ENCODE results near the gene BSN.

BSN gene, protein sequence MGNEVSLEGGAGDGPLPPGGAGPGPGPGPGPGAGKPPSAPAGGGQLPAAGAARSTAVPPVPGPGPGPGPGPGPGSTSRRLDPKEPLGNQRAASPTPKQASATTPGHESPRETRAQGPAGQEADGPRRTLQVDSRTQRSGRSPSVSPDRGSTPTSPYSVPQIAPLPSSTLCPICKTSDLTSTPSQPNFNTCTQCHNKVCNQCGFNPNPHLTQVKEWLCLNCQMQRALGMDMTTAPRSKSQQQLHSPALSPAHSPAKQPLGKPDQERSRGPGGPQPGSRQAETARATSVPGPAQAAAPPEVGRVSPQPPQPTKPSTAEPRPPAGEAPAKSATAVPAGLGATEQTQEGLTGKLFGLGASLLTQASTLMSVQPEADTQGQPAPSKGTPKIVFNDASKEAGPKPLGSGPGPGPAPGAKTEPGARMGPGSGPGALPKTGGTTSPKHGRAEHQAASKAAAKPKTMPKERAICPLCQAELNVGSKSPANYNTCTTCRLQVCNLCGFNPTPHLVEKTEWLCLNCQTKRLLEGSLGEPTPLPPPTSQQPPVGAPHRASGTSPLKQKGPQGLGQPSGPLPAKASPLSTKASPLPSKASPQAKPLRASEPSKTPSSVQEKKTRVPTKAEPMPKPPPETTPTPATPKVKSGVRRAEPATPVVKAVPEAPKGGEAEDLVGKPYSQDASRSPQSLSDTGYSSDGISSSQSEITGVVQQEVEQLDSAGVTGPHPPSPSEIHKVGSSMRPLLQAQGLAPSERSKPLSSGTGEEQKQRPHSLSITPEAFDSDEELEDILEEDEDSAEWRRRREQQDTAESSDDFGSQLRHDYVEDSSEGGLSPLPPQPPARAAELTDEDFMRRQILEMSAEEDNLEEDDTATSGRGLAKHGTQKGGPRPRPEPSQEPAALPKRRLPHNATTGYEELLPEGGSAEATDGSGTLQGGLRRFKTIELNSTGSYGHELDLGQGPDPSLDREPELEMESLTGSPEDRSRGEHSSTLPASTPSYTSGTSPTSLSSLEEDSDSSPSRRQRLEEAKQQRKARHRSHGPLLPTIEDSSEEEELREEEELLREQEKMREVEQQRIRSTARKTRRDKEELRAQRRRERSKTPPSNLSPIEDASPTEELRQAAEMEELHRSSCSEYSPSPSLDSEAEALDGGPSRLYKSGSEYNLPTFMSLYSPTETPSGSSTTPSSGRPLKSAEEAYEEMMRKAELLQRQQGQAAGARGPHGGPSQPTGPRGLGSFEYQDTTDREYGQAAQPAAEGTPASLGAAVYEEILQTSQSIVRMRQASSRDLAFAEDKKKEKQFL (N-terminal part only)

DNA sequence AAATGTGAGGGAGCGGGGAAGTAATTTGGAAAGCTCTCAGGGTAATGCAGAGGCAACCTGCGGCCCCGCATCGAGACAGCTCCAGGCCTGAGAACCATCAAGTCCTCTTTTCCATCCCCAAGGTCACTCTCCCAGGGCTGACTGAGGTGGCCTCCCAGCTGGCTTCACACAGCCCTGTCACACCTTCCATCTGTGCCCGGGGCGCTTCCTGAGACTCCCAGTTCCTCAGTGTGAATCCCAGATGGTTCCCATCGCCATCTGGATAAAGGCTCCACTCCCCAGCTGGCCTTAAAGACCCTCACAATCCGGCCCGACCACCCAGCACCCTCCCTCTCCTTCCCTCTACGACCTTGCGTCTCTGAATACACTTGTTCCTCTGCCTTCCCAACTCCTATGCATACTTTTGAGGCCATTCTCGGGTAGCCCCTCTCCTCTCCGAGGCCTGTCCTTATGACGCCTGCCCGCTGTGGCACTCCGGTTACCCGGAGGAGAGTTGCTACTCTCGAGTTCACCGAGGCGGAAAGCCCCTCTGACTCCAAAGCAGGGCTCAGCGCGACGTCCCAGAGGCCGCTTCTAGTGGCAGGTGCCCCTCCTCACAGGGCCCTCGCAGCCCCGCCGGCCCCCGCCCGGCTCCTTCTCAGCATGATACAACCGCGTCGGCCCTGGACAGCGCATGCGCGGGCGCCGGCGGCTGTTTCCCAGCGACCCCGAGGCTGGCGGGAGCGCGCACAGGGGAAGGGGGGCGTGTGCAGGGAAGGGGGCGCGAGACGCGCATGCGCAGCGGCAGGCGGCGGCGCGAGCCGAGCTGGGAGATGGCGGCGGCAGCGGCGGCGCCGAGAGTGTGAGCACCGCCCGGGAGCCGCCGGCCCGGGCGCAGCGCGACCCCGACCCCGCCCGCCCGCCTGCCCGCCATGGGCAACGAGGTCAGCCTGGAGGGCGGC, at the start of gene BSN:
Gene BSN, plus strand, starts transcription at position 786 of the 941 bp plus-strand sequence. Its CDS starts 126 bp downstream, at position 912.
- DNase-seq = peak; percentile 91

DNA sequence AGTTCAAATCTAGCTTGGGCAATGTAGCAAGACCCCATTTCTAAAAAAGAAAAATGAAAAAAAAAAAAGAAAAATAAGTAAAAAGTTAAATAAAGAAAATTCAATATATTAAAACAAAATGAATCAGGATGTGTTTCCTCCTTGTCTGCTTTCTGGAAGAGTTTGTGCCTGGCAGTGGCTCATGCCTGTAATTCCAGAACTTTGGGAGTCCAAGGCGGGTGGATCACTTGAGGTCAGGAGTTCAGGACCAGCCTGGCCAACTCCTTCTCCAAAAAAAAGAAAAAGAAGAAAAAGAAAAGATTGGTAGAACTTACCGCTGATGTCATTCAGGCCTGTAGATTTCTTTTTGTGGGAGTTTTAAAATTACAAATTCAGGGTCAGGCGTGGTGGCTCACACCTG, 47.4 kb upstream of the BSN start:
- DNase-seq = no peak

DNA sequence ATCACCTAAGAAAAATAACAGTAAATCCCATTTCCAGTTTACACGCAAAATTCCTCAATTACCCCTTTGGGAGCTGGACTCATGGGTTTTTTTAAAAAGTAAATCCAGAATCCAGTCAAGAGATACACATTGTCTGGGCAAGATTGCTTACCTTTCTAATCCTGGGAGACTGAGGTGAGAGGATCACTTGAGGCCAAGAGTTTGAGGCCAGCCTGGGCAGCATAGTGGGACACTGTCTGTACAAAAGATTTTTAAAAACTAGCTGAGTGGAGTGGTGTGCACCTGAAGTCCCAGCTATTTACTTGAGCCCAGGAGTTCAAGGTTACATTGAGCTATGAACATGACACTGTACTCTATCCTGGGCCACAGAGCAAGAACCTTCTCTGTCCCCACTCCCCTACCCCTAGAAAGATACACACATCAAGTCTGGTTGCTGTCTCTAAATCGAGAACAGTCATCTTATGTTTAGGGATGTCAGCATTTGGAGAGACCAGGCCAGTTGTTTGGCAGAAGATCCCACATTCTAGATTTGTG, 45.2 kb upstream of the BSN start:
- no peak for DNase-seq

DNA sequence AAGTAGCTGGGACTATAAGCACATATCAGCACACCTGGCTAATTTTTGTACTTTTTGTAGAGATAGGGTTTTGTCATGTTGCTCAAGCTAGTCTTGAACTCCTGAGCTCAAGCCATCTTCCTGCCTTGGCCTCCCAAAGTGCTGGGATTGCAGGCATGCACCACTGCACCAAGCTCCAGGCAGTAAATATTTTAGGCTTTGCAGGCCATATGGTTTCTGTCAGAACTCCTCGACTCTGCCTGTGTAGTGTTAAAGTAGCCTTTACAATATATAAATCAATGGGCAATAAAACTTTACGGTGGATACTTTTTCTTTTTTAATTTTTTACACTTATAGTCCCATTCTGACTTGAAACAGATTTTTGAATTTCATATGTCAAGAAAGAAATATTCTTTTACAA, 42.6 kb upstream of the BSN start:
- no peak for DNase-seq

DNA sequence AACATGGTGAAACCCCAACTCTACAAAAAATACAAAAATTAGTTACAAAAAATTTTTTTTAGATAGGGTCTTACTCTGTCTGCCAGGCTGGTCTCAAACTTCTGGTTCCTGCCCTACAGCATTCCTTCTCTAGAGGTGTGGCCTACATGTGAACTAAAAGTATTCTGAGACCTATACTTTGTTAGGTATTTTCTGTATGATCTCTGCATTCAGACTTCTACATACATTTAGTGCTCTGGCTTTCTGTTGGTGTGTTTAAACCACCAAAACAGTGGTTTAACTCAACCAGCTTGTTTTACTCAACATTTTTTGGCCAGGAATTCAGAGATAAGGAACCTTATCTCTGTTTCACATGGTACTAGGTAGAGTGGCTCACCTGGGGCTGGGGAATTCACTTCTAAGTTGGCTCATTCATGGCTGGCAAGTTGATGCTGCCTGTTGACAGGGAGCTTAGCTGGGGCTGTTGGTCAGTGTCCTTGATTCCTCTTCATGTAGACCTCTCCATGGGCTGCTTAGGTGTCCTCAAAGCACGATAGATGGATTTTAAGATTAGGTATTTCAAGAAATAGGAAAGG, 41.4 kb upstream of the BSN start:
- no peak for DNase-seq

DNA sequence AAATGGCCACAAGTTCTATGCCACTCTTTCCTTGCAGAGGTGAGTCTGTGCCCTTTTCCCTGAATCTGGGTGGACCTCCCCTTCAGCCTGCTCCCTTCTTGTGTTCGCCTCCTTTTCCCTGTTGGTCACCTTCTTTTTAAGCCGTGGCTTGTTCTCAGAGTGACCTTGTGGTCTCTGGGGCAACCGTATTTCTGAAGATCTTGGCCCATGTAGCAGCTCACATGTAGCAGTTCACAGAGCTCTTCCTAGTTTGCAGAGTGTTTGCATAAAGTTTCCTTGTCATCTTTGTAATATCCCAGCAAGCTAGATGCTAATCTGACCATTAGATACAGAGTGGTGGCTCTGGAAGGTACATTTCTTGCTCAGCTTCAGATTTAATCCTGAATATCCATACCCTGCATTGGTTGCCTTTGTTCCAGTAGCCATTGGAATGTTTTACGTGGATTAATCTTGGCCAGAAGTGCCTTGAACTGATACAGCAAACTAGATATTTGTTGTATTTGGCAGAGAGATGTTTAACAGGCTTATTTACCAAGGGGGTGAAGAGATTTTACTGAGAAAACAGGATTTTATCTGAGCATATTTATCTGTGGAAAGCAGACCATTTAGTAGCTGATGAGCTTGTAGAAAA, 40.7 kb upstream of the BSN start:
- no peak for DNase-seq

DNA sequence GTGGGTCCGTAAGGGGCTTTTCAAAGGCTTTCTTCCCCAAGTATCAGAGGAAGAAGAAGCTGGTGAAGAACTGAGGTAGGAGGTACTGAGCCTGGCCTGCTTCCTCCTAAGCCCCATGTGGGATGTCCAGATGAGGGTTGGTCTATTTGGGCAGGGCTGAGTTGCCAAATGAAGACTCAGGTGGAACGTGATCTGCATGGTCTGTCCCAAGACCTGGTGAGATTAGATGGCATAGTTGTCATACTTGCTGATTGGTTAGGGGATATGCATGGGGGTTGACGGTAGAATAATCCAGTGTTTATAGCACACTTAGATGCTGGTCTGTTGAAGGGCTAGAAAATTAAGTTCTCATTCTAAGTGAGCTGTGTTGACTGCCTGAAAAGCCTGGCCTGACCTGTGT, 36.3 kb upstream of the BSN start:
- no peak for DNase-seq

DNA sequence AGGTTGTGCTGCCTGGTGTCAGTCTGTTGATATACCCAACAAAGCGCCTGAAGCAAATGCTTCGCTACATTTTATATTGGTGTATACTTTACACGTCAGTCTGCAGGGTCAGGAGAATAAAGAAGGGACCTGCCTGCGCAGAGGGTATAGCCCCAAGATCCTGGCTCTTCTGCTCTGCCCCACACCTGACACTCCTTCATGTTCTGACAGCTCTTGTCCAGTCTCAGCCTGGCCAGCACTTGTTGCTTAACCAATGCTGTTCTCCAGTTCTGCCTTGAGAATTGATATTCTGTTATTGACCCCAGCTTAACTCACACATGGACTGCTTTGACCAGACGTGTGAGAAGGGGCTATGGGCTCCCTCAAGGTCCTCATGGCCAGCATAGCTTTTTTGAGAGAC, 35.8 kb upstream of the BSN start:
- DNase-seq = no peak

DNA sequence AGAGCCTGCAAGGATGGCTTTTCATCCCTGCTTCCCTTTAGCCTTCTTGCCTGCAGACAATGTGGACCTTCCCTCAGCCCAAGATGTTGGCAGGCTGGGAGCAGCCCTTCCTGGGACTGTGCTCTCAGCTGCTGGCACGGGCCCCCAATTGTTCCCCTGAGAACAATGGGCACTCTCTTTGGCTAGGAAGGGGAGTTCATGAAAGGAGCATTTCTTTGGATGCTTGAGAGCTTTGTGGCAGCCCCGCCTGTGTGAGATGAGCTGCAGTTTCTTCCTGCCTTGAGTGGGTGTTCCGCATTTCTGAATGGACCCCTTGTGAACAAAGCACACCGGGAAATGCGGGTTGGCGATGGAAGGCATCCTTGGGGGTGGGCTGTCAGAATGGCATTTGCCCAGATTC, 35.0 kb upstream of the BSN start:
- DNase-seq = no peak

DNA sequence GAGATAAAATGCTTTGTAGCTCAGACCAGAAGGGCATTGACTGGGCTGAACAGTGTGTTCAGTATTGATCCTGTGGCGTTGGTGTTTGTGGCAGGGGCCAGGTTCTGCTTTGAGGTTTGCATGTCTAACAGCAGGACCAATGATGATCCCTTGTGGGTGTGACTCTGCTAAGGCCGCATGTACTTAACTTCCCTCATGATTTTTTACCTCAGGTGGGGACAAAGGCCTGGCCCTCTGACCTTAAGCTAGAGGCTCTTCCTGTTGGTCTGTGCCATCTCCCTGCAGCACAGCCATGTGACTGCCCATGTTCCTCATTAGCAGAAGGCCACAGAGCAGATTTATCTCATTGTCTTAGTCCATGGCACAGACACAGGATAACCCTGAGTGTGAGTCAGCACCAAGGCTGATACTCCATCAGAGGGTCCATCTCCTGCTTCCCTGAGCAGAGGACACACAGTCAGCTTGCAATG, 34.3 kb upstream of the BSN start:
- DNase-seq = no peak

DNA sequence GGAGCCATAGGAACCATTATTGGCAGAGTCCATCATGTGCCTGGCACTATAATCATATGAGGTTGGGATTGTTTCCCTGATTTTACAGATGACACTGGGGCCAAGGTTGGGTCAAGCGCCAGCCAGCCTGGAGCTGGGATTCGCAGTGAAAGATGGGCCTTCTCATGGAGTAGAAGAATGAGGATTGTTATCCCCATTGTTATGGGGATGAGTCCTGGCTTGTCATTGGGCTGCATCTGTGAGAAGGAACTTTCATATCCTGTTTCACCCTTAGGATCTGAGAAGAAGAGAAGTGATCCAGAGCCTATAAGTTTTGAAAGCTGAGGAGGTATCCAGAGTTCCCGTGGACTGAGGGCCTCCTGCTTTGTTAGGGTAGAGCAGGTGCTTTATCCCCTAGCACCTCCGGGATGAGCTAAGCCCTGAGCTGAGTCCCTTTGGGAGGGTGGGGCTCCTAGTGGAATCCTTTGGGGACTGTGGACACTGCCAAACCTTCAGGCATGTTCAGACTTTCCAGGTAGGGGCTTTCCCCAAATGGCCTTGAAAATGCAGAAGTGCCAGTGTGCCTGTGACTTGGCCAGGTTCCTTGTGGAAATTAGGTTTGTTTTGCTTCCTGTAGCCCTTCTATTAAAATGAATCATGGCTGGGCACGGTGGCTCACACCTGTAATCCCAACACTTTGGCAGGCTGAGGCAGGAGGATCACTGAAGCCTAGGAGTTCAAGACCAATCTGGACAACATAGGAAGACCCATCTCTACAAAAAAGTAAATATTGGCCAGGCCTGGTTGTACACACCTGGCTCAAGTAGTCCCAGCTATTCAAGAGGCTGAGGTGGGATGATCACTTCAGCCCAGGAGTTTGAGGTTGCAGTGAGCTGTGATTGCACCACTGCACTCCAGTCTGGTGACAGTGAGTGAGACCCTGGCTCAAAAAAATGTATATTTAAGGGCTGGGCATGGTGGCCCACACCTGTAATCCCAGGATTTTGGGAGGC, 30.2 kb upstream of the BSN start:
- no peak for DNase-seq

DNA sequence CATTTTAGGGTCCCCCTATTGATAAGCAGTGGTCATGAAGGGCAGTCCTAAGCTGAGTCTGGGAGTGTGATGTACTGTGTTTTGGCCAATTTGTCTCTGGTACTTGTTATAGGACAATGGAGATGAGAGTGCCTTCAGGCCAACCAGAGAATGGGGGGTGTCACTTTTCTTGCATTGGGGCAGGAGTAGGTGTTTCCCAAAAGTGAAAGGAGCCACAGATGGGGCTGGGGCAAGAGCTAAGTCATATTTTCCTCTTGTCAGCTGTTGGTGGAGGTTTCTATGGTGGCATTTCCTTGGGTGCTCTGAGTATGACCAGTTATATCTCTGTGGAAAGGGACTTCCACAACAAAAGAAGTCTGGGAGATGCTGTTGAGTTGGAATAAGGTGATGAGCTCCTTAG, 24.7 kb upstream of the BSN start:
- DNase-seq = no peak

DNA sequence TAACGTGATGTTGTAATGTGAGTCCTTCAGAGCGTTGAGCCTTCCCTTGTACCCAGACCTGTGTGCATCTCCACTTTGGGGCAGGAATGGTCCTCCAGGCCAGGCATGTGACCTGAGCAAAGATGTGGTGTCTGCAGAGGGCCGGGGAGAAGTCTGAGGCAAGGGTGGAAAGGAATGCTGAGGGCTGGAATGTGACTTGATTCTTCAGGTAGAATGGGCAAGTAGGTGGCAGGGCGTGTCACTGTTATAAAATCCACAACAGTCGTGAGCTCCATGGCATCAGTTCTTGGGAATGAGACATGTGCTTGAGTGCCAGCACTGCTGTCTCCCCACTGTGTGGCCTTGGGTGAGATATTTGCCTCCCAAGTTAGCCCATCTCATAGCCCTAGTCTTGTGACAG, 24.0 kb upstream of the BSN start:
- DNase-seq = no peak

DNA sequence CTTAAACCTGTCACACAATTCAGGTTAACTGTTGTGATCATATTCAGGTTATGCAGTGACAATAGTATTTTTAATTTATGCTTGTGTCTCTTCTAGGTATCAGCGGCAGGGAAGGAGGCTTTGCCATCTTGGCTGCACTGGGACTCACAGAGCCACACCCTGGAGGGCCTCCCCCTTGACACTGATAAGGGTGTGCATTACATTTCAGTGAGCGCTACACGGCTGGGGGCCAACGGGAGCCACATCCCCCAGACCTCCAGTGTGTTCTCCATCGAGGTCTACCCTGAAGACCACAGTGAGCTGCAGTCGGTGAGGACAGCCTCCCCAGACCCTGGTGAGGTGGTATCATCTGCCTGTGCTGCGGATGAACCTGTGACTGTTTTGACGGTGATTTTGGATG, 23.6 kb upstream of the BSN start:
- no peak for DNase-seq

DNA sequence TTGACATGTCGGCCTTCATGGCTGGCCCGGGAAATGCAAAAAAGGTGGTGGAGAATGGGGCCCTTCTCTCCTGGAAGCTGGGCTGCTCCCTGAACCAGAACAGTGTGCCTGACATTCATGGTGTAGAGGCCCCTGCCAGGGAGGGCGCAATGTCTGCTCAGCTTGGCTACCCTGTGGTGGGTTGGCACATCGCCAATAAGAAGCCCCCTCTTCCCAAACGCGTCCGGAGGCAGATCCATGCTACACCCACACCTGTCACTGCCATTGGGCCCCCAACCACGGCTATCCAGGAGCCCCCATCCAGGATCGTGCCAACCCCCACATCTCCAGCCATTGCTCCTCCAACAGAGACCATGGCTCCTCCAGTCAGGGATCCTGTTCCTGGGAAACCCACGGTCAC, 23.1 kb upstream of the BSN start:
- DNase-seq = no peak

DNA sequence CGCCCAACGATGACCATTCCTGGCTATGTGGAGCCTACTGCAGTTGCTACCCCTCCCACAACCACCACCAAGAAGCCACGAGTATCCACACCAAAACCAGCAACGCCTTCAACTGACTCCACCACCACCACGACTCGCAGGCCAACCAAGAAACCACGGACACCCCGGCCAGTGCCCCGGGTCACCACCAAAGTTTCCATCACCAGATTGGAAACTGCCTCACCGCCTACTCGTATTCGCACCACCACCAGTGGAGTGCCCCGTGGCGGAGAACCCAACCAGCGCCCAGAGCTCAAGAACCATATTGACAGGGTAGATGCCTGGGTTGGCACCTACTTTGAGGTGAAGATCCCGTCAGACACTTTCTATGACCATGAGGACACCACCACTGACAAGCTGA, 22.6 kb upstream of the BSN start:
- DNase-seq = no peak

DNA sequence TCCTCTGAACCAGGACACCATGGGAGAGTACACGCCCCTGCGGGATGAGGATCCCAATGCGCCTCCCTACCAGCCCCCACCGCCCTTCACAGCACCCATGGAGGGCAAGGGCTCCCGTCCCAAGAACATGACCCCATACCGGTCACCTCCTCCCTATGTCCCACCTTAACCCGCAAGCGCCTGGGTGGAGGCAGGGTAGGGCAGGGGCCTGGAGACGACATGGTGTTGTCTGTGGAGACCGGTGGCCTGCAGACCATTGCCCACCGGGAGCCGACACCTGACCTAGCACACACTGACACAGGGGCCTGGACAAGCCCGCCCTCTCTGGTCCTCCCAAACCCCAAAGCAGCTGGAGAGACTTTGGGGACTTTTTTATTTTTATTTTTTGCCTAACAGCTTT, 21.2 kb upstream of the BSN start:
- DNase-seq = no peak

DNA sequence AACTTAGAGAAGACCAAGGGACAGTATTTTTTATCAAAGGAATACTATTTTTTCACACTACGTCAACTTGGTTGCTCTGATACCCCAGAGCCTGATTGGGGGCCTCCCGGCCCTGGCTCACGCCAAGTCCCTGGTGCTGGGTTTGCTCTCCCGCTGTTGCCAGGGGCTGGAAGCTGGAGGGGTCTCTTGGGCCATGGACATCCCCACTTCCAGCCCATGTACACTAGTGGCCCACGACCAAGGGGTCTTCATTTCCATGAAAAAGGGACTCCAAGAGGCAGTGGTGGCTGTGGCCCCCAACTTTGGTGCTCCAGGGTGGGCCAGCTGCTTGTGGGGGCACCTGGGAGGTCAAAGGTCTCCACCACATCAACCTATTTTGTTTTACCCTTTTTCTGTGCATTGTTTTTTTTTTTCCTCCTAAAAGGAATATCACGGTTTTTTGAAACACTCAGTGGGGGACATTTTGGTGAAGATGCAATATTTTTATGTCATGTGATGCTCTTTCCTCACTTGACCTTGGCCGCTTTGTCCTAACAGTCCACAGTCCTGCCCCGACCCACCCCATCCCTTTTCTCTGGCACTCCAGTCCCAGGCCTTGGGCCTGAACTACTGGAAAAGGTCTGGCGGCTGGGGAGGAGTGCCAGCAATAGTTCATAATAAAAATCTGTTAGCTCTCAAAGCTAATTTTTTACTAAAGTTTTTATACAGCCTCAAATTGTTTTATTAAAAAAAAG, 20.3 kb upstream of the BSN start:
- no peak for DNase-seq
